GM12891 (cell line): ENCODE measurements around the gene SPA17.

ENCODE experiments used
- DNase-seq: peaks from one replicate; pipeline ENCODE4 v3.0.0; 2011; ENCODE audit warnings: low spot score; ENCODE audit not compliant: insufficient read length
- FAIRE-seq: peaks from 2 replicates; lab custom pipeline; 2011; peaks lifted over from hg19 to GRCh38; lab: Jason Lieb, UNC
- PAX5 ChIP-seq: IDR thresholded peaks from 2 replicates; pipeline ENCODE4 v1.6.1; 2011; ENCODE audit warnings: low read length, moderate library complexity, mild to moderate bottlenecking; ENCODE audit not compliant: insufficient read depth, severe bottlenecking
- POLR2A ChIP-seq: IDR thresholded peaks from 2 replicates; pipeline ENCODE4 v1.6.1; 2011; ENCODE audit warnings: low read depth, low read length, control low read depth
- POLR2AphosphoS5 ChIP-seq: IDR thresholded peaks from 2 replicates; pipeline ENCODE4 v1.6.1; 2011; ENCODE audit warnings: low read depth, low read length, control low read depth
- POU2F2 ChIP-seq: IDR thresholded peaks from 2 replicates; pipeline ENCODE4 v1.6.1; 2011; ENCODE audit warnings: low read depth, mild to moderate bottlenecking, control low read depth, low read length, moderate library complexity
- SPI1 ChIP-seq: IDR thresholded peaks from 2 replicates; pipeline ENCODE4 v1.6.1; 2011; ENCODE audit warnings: low read depth, low read length, control low read depth
- TAF1 ChIP-seq: IDR thresholded peaks from 2 replicates; pipeline ENCODE4 v1.6.1; 2011; ENCODE audit warnings: low read depth, low read length, control low read depth

Gene SPA17

GRCh38 chr11:124717786-124718651, 44.3 kb downstream of the SPA17 start:
- DNase-seq: no peak
- TF ChIP-seq POLR2AphosphoS5 (no peak), POU2F2 (no peak), POLR2A (no peak), TAF1 (no peak), PAX5 (no peak), SPI1 (no peak)

GRCh38 chr11:124718801-124719200, 45.1 kb downstream of the SPA17 start:
- DNase-seq (no peak), FAIRE-seq (no peak)
- TF ChIP-seq POLR2AphosphoS5: no peak
- no peak for TF ChIP-seq SPI1
- no peak for TF ChIP-seq TAF1
- no peak for TF ChIP-seq PAX5
- TF ChIP-seq POU2F2: no peak
- no peak for TF ChIP-seq POLR2A

More at GRCh38 chr11:124717786-124718651, 44.3 kb downstream of the SPA17 start:
- FAIRE-seq: no peak

- TF ChIP-seq TAF1: no peak
- no peak for TF ChIP-seq POLR2A
- no peak for TF ChIP-seq SPI1
- no peak for TF ChIP-seq PAX5
- no peak for TF ChIP-seq POLR2AphosphoS5
- TF ChIP-seq POU2F2: no peak
- no peak for DNase-seq
- no peak for FAIRE-seq
These were observed 45.8 kb downstream of the SPA17 start for GRCh38 chr11:124719534-124719933.

- TF ChIP-seq POLR2AphosphoS5 (no peak), POLR2A (no peak), SPI1 (no peak), PAX5 (no peak), TAF1 (no peak), POU2F2 (no peak)
- no peak for DNase-seq
- FAIRE-seq: no peak
These were observed 48.5 kb downstream of the SPA17 start for GRCh38 chr11:124722176-124722575.

GRCh38 chr11:124724979-124725718, 51.4 kb downstream of the SPA17 start:
- DNase-seq (no peak), FAIRE-seq (no peak)
- TF ChIP-seq POLR2A (no peak), SPI1 (no peak), PAX5 (no peak), POLR2AphosphoS5 (no peak), TAF1 (no peak)

- FAIRE-seq: no peak
- no peak for DNase-seq
These were observed 52.0 kb downstream of the SPA17 start for GRCh38 chr11:124725719-124726105.

GRCh38 chr11:124727474-124727873, 53.8 kb downstream of the SPA17 start:
- TF ChIP-seq POU2F2 (no peak), SPI1 (no peak), PAX5 (no peak), POLR2AphosphoS5 (no peak), TAF1 (no peak), POLR2A (no peak)
- FAIRE-seq (no peak), DNase-seq (no peak)

More at GRCh38 chr11:124725719-124726105, 52.0 kb downstream of the SPA17 start:
- TF ChIP-seq PAX5 (no peak), TAF1 (no peak), SPI1 (no peak), POLR2A (no peak)

- DNase-seq (no peak), FAIRE-seq (no peak)
- TF ChIP-seq PAX5 (no peak), SPI1 (no peak), POLR2A (no peak), POU2F2 (no peak), POLR2AphosphoS5 (no peak), TAF1 (no peak)
These were observed 54.4 kb downstream of the SPA17 start for GRCh38 chr11:124728134-124728533.

- TF ChIP-seq POU2F2: no peak
- no peak for TF ChIP-seq POLR2A
- TF ChIP-seq SPI1: no peak
- no peak for TF ChIP-seq POLR2AphosphoS5
- no peak for TF ChIP-seq PAX5
- TF ChIP-seq TAF1: no peak
- FAIRE-seq (no peak), DNase-seq (no peak)
These were observed 55.9 kb downstream of the SPA17 start for GRCh38 chr11:124729571-124729970.

- TF ChIP-seq TAF1 (no peak), SPI1 (no peak), POU2F2 (no peak), PAX5 (no peak), POLR2A (no peak), POLR2AphosphoS5 (no peak)
- FAIRE-seq (no peak), DNase-seq (no peak)
These were observed 58.5 kb downstream of the SPA17 start for GRCh38 chr11:124732230-124732629.
